GM23338 (cell line): ENCODE results near the gene CLEC4E. TPM values are rescaled to one million over a fixed set of nuclear protein-coding genes. Genes with fewer than 3 reads are reported as not detected.
A peak's percentile ranks its signal among the peaks of the same experiment; 100 is the strongest.

ENCODE experiments used
- ATAC-seq: fragments of 200-7000 bp; cut with Tn5 transposase; 3 replicates; pipeline ENCODE4 v1.9.1; 2020
- DNase-seq: peaks from one replicate; pipeline ENCODE4 v3.0.0-alpha.2; 2015; ENCODE audit warnings: low spot score
- H2AFZ ChIP-seq: fragments of 200-600 bp; sonication (generic); 2 replicates; pipeline ENCODE4 v1.8.0; 2016; ENCODE audit warnings: antibody characterized with exemption, mild to moderate bottlenecking, moderate library complexity
- H3F3A ChIP-seq: fragments of 200-600 bp; sonication (generic); replicated peaks from 2 replicates; pipeline ENCODE4 v1.8.0; 2017; ENCODE audit warnings: antibody characterized with exemption, mixed run types, low read depth
- H3K27ac ChIP-seq: fragments of 200-600 bp; sonication (generic); 2 replicates; pipeline ENCODE4 v1.6.1; 2016; ENCODE audit warnings: low read depth
- H3K27me3 ChIP-seq: fragments of 200-600 bp; sonication (generic); 2 replicates; pipeline ENCODE4 v1.8.0; 2016; ENCODE audit warnings: mild to moderate bottlenecking, mixed run types, moderate library complexity; ENCODE audit not compliant: insufficient read depth
- H3K36me3 ChIP-seq: fragments of 200-600 bp; sonication (generic); 2 replicates; pipeline ENCODE4 v1.8.0; 2016; ENCODE audit warnings: mild to moderate bottlenecking; ENCODE audit not compliant: insufficient read depth
- H3K4me1 ChIP-seq: fragments of 200-600 bp; sonication (generic); 2 replicates; pipeline ENCODE4 v1.8.0; 2016; ENCODE audit warnings: mild to moderate bottlenecking, moderate library complexity; ENCODE audit not compliant: insufficient read depth
- H3K4me2 ChIP-seq: fragments of 200-600 bp; sonication (generic); 2 replicates; pipeline ENCODE4 v1.7.1; 2017; ENCODE audit warnings: mixed run types
- H3K4me3 ChIP-seq: fragments of 200-600 bp; sonication (generic); 2 replicates; pipeline ENCODE4 v1.6.1; 2016; ENCODE audit warnings: mixed run types
- H3K79me2 ChIP-seq: fragments of 200-600 bp; sonication (generic); replicated peaks from 2 replicates; pipeline ENCODE4 v1.8.0; 2017; ENCODE audit warnings: mild to moderate bottlenecking; ENCODE audit not compliant: insufficient read depth
- H3K9me2 ChIP-seq: fragments of 200-600 bp; sonication (generic); 2 replicates; pipeline ENCODE4 v1.8.0; 2017; ENCODE audit not compliant: insufficient read depth
- H4K20me1 ChIP-seq: fragments of 200-600 bp; sonication (generic); replicated peaks from 2 replicates; pipeline ENCODE4 v1.8.0; 2017; ENCODE audit warnings: mild to moderate bottlenecking; ENCODE audit not compliant: insufficient read depth
- H3K27ac Mint-ChIP-seq: 2 replicates; pipeline ENCODE4 v1.8.0; 2020; ENCODE audit warnings: inconsistent platforms, mild to moderate bottlenecking, moderate library complexity, mixed read lengths
- H3K27me3 Mint-ChIP-seq: 3 replicates; pipeline ENCODE4 v1.8.0; 2022; ENCODE audit warnings: low read depth, mild to moderate bottlenecking, moderate library complexity, mixed read lengths, inconsistent platforms; ENCODE audit not compliant: insufficient read depth, poor library complexity
- H3K36me3 Mint-ChIP-seq: 3 replicates; pipeline ENCODE4 v1.8.0; 2021; ENCODE audit warnings: low read depth, mild to moderate bottlenecking, inconsistent platforms, moderate library complexity, mixed read lengths
- H3K4me1 Mint-ChIP-seq: 3 replicates; pipeline ENCODE4 v1.8.0; 2020; ENCODE audit warnings: mild to moderate bottlenecking, inconsistent platforms, mixed read lengths
- H3K4me3 Mint-ChIP-seq: 3 replicates; pipeline ENCODE4 v1.8.0; 2021; ENCODE audit warnings: moderate library complexity, mild to moderate bottlenecking, inconsistent platforms, mixed read lengths
- H3K9me3 Mint-ChIP-seq: 3 replicates; pipeline ENCODE4 v1.8.0; 2020; ENCODE audit warnings: moderate library complexity, mild to moderate bottlenecking, inconsistent platforms, mixed read lengths
- ETS1 ChIP-seq: IDR thresholded peaks from 2 replicates; pipeline ENCODE4 v1.6.1; 2016; ENCODE audit warnings: antibody characterized with exemption
- NANOG ChIP-seq: IDR thresholded peaks from 2 replicates; pipeline ENCODE4 v1.6.1; 2016; ENCODE audit warnings: antibody characterized with exemption, borderline replicate concordance
- POLR2AphosphoS5 ChIP-seq: IDR thresholded peaks from 2 replicates; pipeline ENCODE4 v1.6.1; 2016; ENCODE audit warnings: antibody characterized with exemption, low read depth
- REST ChIP-seq: IDR thresholded peaks from one replicate; pipeline ENCODE4 v1.6.1; 2018; ENCODE audit warnings: antibody characterized with exemption; ENCODE audit not compliant: unreplicated experiment
- polyA plus RNA-seq: library from polyadenylated mRNA; unstranded; fragments of >200 nt; fragmentation: Nextera tagmentation; extraction: Ambion mirVana; gene quantifications from 2 replicates; pipeline ENCODE4 v1.2.1, GENCODE V29; 2016
- total RNA-seq: library from RNA; depleted of rRNA; stranded (reverse); fragments of >200 nt; shearing (Covaris generic); gene quantifications from 2 replicates; pipeline ENCODE4 v1.2.3, GENCODE V29; 2014

CLEC4E gene
- total and polyA plus RNA-seq, 2 experiments from 2014 or later = not detected

GRCh38 chr12:8508910-8509841, 31.5 kb downstream of the CLEC4E start:
- H3K27ac ChIP-seq = no peak overlapping the region
- ATAC-seq = peak; percentile 72
- no peaks in the 10 kb centered on the region for H3K27me3 Mint-ChIP-seq
- no peaks in the 10 kb centered on the region for H3K9me3 Mint-ChIP-seq
- no peak overlapping the region for H3K4me3 ChIP-seq
- H3K27me3 ChIP-seq = no peaks in the 10 kb centered on the region
- 0 out of 2 replicates have a peak, but pooled peaks cover 4% of the 10 kb centered on the region for H3K9me2 ChIP-seq
- H3K4me2 ChIP-seq = 0 out of 2 replicates have a peak overlapping the region, but pooled peaks have one; percentile 50
- no peak for TF ChIP-seq REST
- no peaks in the 10 kb centered on the region for H3F3A ChIP-seq
- peak; percentile 26 for DNase-seq
- no peaks in the 10 kb centered on the region for H3K79me2 ChIP-seq
- H4K20me1 ChIP-seq = no peaks in the 10 kb centered on the region
- no peaks in the 10 kb centered on the region for H3K36me3 ChIP-seq
- peaks cover 10% of the 10 kb centered on the region for H3K4me1 ChIP-seq
- no peak overlapping the region; the same call in 2 of the 3 replicates for H3K4me3 Mint-ChIP-seq
- no peak overlapping the region for H3K27ac Mint-ChIP-seq
- peak overlapping the region; percentile 88 for H2AFZ ChIP-seq
- no peaks in the 10 kb centered on the region; the same call in 2 of the 3 replicates for H3K36me3 Mint-ChIP-seq
- H3K4me1 Mint-ChIP-seq = peaks cover 24% of the 10 kb centered on the region

GRCh38 chr12:8508223-8508622, 32.5 kb downstream of the CLEC4E start:
- 0 out of 2 replicates have a peak, but pooled peaks cover 4% of the 10 kb centered on the region for H3K9me2 ChIP-seq
- peak overlapping the region; percentile 88 for H2AFZ ChIP-seq
- peak; percentile 82 for ATAC-seq
- H3K4me1 ChIP-seq = peaks cover 10% of the 10 kb centered on the region
- no peak for TF ChIP-seq ETS1
- TF ChIP-seq NANOG = no peak
- TF ChIP-seq POLR2AphosphoS5 = no peak
- no peak for TF ChIP-seq REST
- H3K4me3 ChIP-seq = no peak overlapping the region
- Mint-ChIP-seq H3K4me1 (peaks cover 24% of the 10 kb centered on the region), H3K4me3 (no peak overlapping the region), H3K9me3 (no peaks in the 10 kb centered on the region), H3K27ac (no peak overlapping the region), H3K36me3 (no peaks in the 10 kb centered on the region; the same call in 2 of the 3 replicates), H3K27me3 (no peaks in the 10 kb centered on the region)
- no peak overlapping the region for H3K4me2 ChIP-seq
- no peaks in the 10 kb centered on the region for H4K20me1 ChIP-seq
- H3F3A ChIP-seq = no peaks in the 10 kb centered on the region
- H3K79me2 ChIP-seq = no peaks in the 10 kb centered on the region
- H3K36me3 ChIP-seq = no peaks in the 10 kb centered on the region
- H3K27me3 ChIP-seq = no peaks in the 10 kb centered on the region
- DNase-seq = peak; percentile 22
- no peak overlapping the region for H3K27ac ChIP-seq
